Mesenchymal stem cell (in vitro differentiated cells and primary cell): Measurements from ENCODE around the gene MAP3K15.

Experiments
- DNase-seq: peaks from one replicate; pipeline ENCODE4 v3.0.0-alpha.2; 2013
- H2AFZ ChIP-seq: one replicate; pipeline ENCODE4 v1.6.1; 2013; ENCODE audit warnings: low read depth, mild to moderate bottlenecking, control low read depth, inconsistent platforms, low read length, moderate library complexity
- H2AK5ac ChIP-seq: 2 replicates; pipeline ENCODE4 v1.6.1; 2013; ENCODE audit warnings: low read length, moderate library complexity, mild to moderate bottlenecking, inconsistent platforms; ENCODE audit not compliant: severe bottlenecking
- H2BK120ac ChIP-seq: one replicate; pipeline ENCODE4 v1.6.1; 2013; ENCODE audit warnings: low read depth, mild to moderate bottlenecking, inconsistent platforms, low read length, moderate library complexity
- H2BK12ac ChIP-seq, 2 experiments: one replicate each; pipeline ENCODE4 v1.6.1; 2013; ENCODE audit warnings: inconsistent platforms in 2 of 2, low read length in 2 of 2, mild to moderate bottlenecking in 2 of 2, moderate library complexity in 2 of 2, control low read depth in 1 of 2
- H2BK15ac ChIP-seq: one replicate; pipeline ENCODE4 v1.6.1; 2013; ENCODE audit warnings: mild to moderate bottlenecking, low read depth, inconsistent platforms; ENCODE audit not compliant: poor library complexity, severe bottlenecking
- H2BK5ac ChIP-seq: 2 replicates; pipeline ENCODE4 v1.6.1; 2013; ENCODE audit warnings: low read depth, mild to moderate bottlenecking, low read length, control low read depth, inconsistent platforms; ENCODE audit not compliant: poor library complexity, severe bottlenecking
- H3K14ac ChIP-seq, 2 experiments: one replicate each; pipeline ENCODE4 v1.6.1; 2013; ENCODE audit warnings: inconsistent platforms in 2 of 2, low read length in 2 of 2, control low read depth in 1 of 2, mild to moderate bottlenecking in 1 of 2, moderate library complexity in 1 of 2
- H3K18ac ChIP-seq, 2 experiments: one replicate each; pipeline ENCODE4 v1.6.1; 2013; ENCODE audit warnings: inconsistent platforms in 2 of 2, low read length in 2 of 2, control low read depth in 1 of 2, low read depth in 1 of 2, mild to moderate bottlenecking in 1 of 2
- H3K23ac ChIP-seq, 2 experiments: one replicate each; pipeline ENCODE4 v1.6.1; 2013; ENCODE audit warnings: inconsistent platforms in 2 of 2, low read length in 2 of 2, mild to moderate bottlenecking in 2 of 2, moderate library complexity in 2 of 2, control low read depth in 1 of 2
- H3K27ac ChIP-seq: 2 replicates; pipeline ENCODE4 v1.5.1; 2013; ENCODE audit warnings: mild to moderate bottlenecking, moderate library complexity, low read length, control low read depth, inconsistent platforms; ENCODE audit not compliant: poor library complexity, severe bottlenecking
- H3K27me3 ChIP-seq, 2 experiments: 2 replicates each; pipeline versions ENCODE4 v1.6.1 to v1.7.0; 2013; ENCODE audit warnings: low read length in 2 of 2, mild to moderate bottlenecking in 2 of 2, moderate library complexity in 2 of 2, control low read depth in 1 of 2, inconsistent platforms in 1 of 2; ENCODE audit not compliant: control insufficient read depth in 1 of 2, insufficient read depth in 1 of 2
- H3K36me3 ChIP-seq, 2 experiments: 2 replicates each; pipeline versions ENCODE4 v1.6.1 to v1.7.0; 2013; ENCODE audit warnings: low read length in 2 of 2, control low read depth in 1 of 2, inconsistent platforms in 1 of 2, low read depth in 1 of 2, mild to moderate bottlenecking in 1 of 2; ENCODE audit not compliant: insufficient read depth in 2 of 2, control insufficient read depth in 1 of 2
- H3K4ac ChIP-seq, 2 experiments: one replicate each; pipeline ENCODE4 v1.6.1; 2013; ENCODE audit warnings: inconsistent platforms in 2 of 2, low read length in 2 of 2, mild to moderate bottlenecking in 2 of 2, moderate library complexity in 2 of 2, control low read depth in 1 of 2, low read depth in 1 of 2
- H3K4me1 ChIP-seq: 2 replicates; pipeline ENCODE4 v1.6.1; 2013; ENCODE audit warnings: low read depth, low read length, control low read depth; ENCODE audit not compliant: control insufficient read depth, insufficient read depth
- H3K4me2 ChIP-seq: 2 replicates; pipeline ENCODE4 v1.6.1; 2013; ENCODE audit warnings: low read length, mild to moderate bottlenecking, inconsistent platforms; ENCODE audit not compliant: poor library complexity, severe bottlenecking
- H3K4me3 ChIP-seq, 2 experiments: 2 replicates each; pipeline versions ENCODE4 v1.5.1 to v1.7.0; 2013; ENCODE audit warnings: low read length in 2 of 2, mild to moderate bottlenecking in 2 of 2, control low read depth in 1 of 2, low read depth in 1 of 2; ENCODE audit not compliant: insufficient read depth in 1 of 2
- H3K79me1 ChIP-seq: replicated peaks from 2 replicates; pipeline ENCODE4 v1.6.1; 2013; ENCODE audit warnings: mild to moderate bottlenecking, control low read depth, low read length, inconsistent platforms; ENCODE audit not compliant: poor library complexity, severe bottlenecking
- H3K9ac ChIP-seq: 2 replicates; pipeline ENCODE4 v1.7.0; 2013; ENCODE audit warnings: mild to moderate bottlenecking, low read length, moderate library complexity
- H3K9me3 ChIP-seq: 2 replicates; pipeline ENCODE4 v1.7.0; 2013; ENCODE audit warnings: mild to moderate bottlenecking, low read length; ENCODE audit not compliant: control insufficient read depth
- H4K8ac ChIP-seq: one replicate; pipeline ENCODE4 v1.6.1; 2013; ENCODE audit warnings: inconsistent platforms, mild to moderate bottlenecking, low read length, moderate library complexity
- H4K91ac ChIP-seq: one replicate; pipeline ENCODE4 v1.6.1; 2013; ENCODE audit warnings: mild to moderate bottlenecking, low read length, inconsistent platforms
- WGBS: methylation state at CpG from one replicate; pipeline ENCODE4 v1.1.7; 2013; ENCODE audit warnings: mixed read lengths; 5-methylcytosine and 5-hydroxymethylcytosine counted together

The MAP3K15 gene

DNA sequence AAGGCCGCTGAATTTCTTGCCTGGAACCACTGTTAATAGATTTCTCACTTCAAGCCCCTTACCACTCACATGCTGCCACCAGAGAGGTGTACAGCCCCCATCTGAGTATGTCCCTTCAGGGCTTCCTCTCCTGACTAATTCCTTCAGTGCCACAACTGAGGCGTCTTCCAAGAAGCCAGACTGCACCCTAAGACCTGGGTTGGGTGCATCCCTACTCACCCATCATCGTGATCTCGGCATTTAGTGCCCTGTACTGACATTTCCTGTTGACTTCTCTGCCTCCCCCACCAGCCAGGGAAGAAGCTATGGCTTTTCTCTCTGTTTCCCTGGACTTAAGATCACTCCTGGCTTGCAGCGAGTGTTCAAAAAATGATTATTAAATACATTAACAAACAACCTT is 40.4 kb upstream of the MAP3K15 start:
- Histone ChIP-seq H2BK15ac (no peak overlapping the region), H2AFZ (no peak overlapping the region), H3K36me3 (peaks cover 0 to 6% of the 10 kb centered on the region in 2 experiments), H4K8ac (no peak overlapping the region), H3K79me1 (no peaks in the 10 kb centered on the region), H3K23ac (no peak overlapping the region), H3K27me3 (peaks cover 0 to 9% of the 10 kb centered on the region in 2 experiments), H3K9me3 (no peaks in the 10 kb centered on the region), H2BK5ac (no peak overlapping the region), H3K4me3 (no peak overlapping the region), H3K18ac (no peak overlapping the region), H3K4me2 (no peak overlapping the region), H2AK5ac (no peak overlapping the region), H2BK12ac (no peak overlapping the region), H3K14ac (no peak overlapping the region), H4K91ac (no peak overlapping the region), H3K4me1 (peaks cover 5% of the 10 kb centered on the region), H3K4ac (no peak overlapping the region), H3K27ac (no peak overlapping the region), H2BK120ac (no peak overlapping the region), H3K9ac (no peak overlapping the region)
- no peak for DNase-seq
- 83% methylated on average over 5 of the region's 5 CpGs for WGBS

DNA sequence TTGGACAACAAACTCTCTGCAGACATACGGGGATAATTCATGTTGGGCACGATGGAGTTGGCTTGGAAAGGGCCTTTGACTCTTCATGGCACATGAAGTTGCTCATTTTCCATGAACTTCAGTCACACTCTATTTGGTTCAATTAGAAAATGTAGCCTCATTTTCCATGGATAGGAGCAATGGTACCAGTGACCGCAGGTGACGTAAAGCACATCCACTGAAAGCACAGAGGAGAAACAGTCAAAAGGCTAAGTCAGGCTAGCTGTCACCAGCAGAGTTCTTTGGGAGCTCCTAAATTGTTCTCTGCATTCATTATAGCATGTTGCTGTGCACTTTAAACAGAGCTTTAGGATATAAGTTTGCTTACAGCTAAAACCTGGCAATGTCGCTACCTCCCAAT is 39.9 kb upstream of the MAP3K15 start:
- peaks cover 0 to 9% of the 10 kb centered on the region in 2 experiments for H3K27me3 ChIP-seq
- no peak overlapping the region for H2BK120ac ChIP-seq

GRCh38 chrX:19554786-19555185 is 39.5 kb upstream of the MAP3K15 start:
- H3K9ac ChIP-seq, result no peak overlapping the region
- no peak overlapping the region for H4K91ac ChIP-seq
- H2BK12ac ChIP-seq, result no peak overlapping the region
- no peak overlapping the region for H3K14ac ChIP-seq
- no peak overlapping the region for H3K4ac ChIP-seq
- no peak overlapping the region for H2BK120ac ChIP-seq
- H3K4me1 ChIP-seq, result peaks cover 5% of the 10 kb centered on the region
- H2AFZ ChIP-seq, result no peak overlapping the region
- no peaks in the 10 kb centered on the region for H3K9me3 ChIP-seq
- WGBS, result 100% methylated on average over 3 of the region's 3 CpGs
- peaks cover 0 to 9% of the 10 kb centered on the region in 2 experiments for H3K27me3 ChIP-seq
- no peak overlapping the region for H3K4me3 ChIP-seq
- H3K23ac ChIP-seq, result no peak overlapping the region
- H2BK15ac ChIP-seq, result no peak overlapping the region
- H3K27ac ChIP-seq, result no peak overlapping the region
- no peak overlapping the region for H3K4me2 ChIP-seq
- no peaks in the 10 kb centered on the region for H3K36me3 ChIP-seq
- no peak overlapping the region for H4K8ac ChIP-seq
- no peaks in the 10 kb centered on the region for H3K79me1 ChIP-seq
- no peak overlapping the region for H3K18ac ChIP-seq
- DNase-seq, result peak; percentile 8
- H2BK5ac ChIP-seq, result no peak overlapping the region
- no peak overlapping the region for H2AK5ac ChIP-seq

More for the DNA sequence above, 39.9 kb upstream of the MAP3K15 start:
- H3K79me1 ChIP-seq, result no peaks in the 10 kb centered on the region
- no peak overlapping the region for H3K9ac ChIP-seq
- H3K4me3 ChIP-seq, result no peak overlapping the region
- peaks cover 0 to 1% of the 10 kb centered on the region in 2 experiments for H3K36me3 ChIP-seq
- H3K27ac ChIP-seq, result no peak overlapping the region
- no peak overlapping the region for H4K91ac ChIP-seq
- no peak overlapping the region for H3K14ac ChIP-seq
- no peak overlapping the region for H3K4me2 ChIP-seq
- no peak overlapping the region for H2BK5ac ChIP-seq
- no peak overlapping the region for H3K18ac ChIP-seq
- WGBS, result 100% methylated on average over 5 of the region's 5 CpGs
- no peak overlapping the region for H4K8ac ChIP-seq
- H2AK5ac ChIP-seq, result no peak overlapping the region
- DNase-seq, result no peak
- no peaks in the 10 kb centered on the region for H3K9me3 ChIP-seq
- H3K23ac ChIP-seq, result no peak overlapping the region
- H3K4ac ChIP-seq, result no peak overlapping the region
- H2BK12ac ChIP-seq, result no peak overlapping the region
- H2AFZ ChIP-seq, result no peak overlapping the region
- H2BK15ac ChIP-seq, result no peak overlapping the region
- H3K4me1 ChIP-seq, result peaks cover 5% of the 10 kb centered on the region

GRCh38 chrX:19552793-19553192 is 37.5 kb upstream of the MAP3K15 start:
- no peaks in the 10 kb centered on the region for H3K9me3 ChIP-seq
- WGBS, result 84% methylated on average over 6 of the region's 6 CpGs
- no peak overlapping the region for H2BK5ac ChIP-seq
- H4K8ac ChIP-seq, result no peak overlapping the region
- H3K27ac ChIP-seq, result no peak overlapping the region
- H2BK12ac ChIP-seq, result no peak overlapping the region
- H4K91ac ChIP-seq, result no peak overlapping the region
- H3K4me1 ChIP-seq, result peaks cover 5% of the 10 kb centered on the region
- peaks cover 0 to 19% of the 10 kb centered on the region in 2 experiments for H3K36me3 ChIP-seq
- no peaks in the 10 kb centered on the region for H3K79me1 ChIP-seq
- H2AK5ac ChIP-seq, result no peak overlapping the region
- no peak overlapping the region for H3K4me3 ChIP-seq
- H3K4me2 ChIP-seq, result no peak overlapping the region
- H3K18ac ChIP-seq, result no peak overlapping the region
- DNase-seq, result no peak
- H2BK120ac ChIP-seq, result no peak overlapping the region
- no peak overlapping the region for H2BK15ac ChIP-seq
- no peak overlapping the region for H3K23ac ChIP-seq
- H3K9ac ChIP-seq, result no peak overlapping the region
- H2AFZ ChIP-seq, result no peak overlapping the region
- H3K14ac ChIP-seq, result no peak overlapping the region
- no peak overlapping the region for H3K4ac ChIP-seq
- peaks cover 0 to 9% of the 10 kb centered on the region in 2 experiments for H3K27me3 ChIP-seq
